H1 (cell line): ENCODE results near the gene TMCC1. TPM values are rescaled to one million over a fixed set of nuclear protein-coding genes. Genes with fewer than 3 reads are reported as not detected.

Source experiments
- ASH2L ChIP-seq: fragments of 200-600, 300-600 bp; sonication (generic); IDR thresholded peaks from one replicate; pipeline ENCODE4 v1.7.1; 2017; ENCODE audit warnings: low read length
- CBX8 ChIP-seq: fragments of 300-800, 300-1000 bp; sonication (generic); IDR thresholded peaks from 2 replicates; pipeline ENCODE4 v1.7.1; 2016; ENCODE audit warnings: low read depth, low read length, borderline replicate concordance
- JUND ChIP-seq: IDR thresholded peaks from 2 replicates; pipeline ENCODE4 v1.6.1; 2011; ENCODE audit warnings: mild to moderate bottlenecking, improper control_type of control experiment, low read length
- RAD21 ChIP-seq, 2 experiments: IDR thresholded peaks in 1 of 2; conservative IDR thresholded peaks in 1 of 2; 2 replicates each; pipeline ENCODE4 v1.6.1; 2011; ENCODE audit warnings: low read depth in 2 of 2, low read length in 2 of 2, improper control_type of control experiment in 1 of 2, inconsistent platforms in 1 of 2, mild to moderate bottlenecking in 1 of 2, moderate library complexity in 1 of 2
- RNF2 ChIP-seq: fragments of 200-900, 300-1000 bp; sonication (generic); IDR thresholded peaks from 2 replicates; pipeline ENCODE4 v1.7.1; 2016; ENCODE audit warnings: borderline replicate concordance, low read depth, mild to moderate bottlenecking, antibody characterized with exemption, low read length; ENCODE audit not compliant: poor library complexity, severe bottlenecking; ENCODE audit errors: missing control alignments
- SIRT6 ChIP-seq: IDR thresholded peaks from one replicate; pipeline ENCODE4 v1.7.1; 2012; ENCODE audit warnings: low read length, inconsistent platforms
- polyA plus RNA-seq, 7 experiments: library from polyadenylated mRNA; depleted of rRNA in 3 of 7; stranded (reverse) in 5 of 7; unstranded in 2 of 7; fragments of >200 nt in 5 of 7; fragments of 200-250 nt in 2 of 7; gene quantifications; 1 replicate in 5 of 7; 2 replicates in 1 of 7; 4 replicates in 1 of 7; pipeline versions ENCODE4 v1.2.1 to v1.2.3, GENCODE V29; 2011 to 2013; ENCODE audit warnings: missing spikeins in 2 of 7, mixed read lengths in 2 of 7
- total RNA-seq: library from RNA; stranded (reverse); fragmentation: NEBNext Ultra II Directional; extraction: Animal tissue kit (Norgen Biotek cat#: 25700); gene quantifications from 2 replicates; pipeline ENCODE4 v1.2.1, GENCODE V29; 2021
- TF ChIP-seq, protein P1 (sequence below): fragments of 300-600 bp; sonication (generic); IDR thresholded peaks from 2 replicates; pipeline ENCODE4 v1.7.1; 2012; ENCODE audit warnings: low read length, moderate library complexity, mild to moderate bottlenecking, inconsistent platforms; ENCODE audit not compliant: insufficient replicate concordance
- TF ChIP-seq, protein P2 (sequence below): IDR thresholded peaks from 2 replicates; pipeline ENCODE4 v1.6.1; 2012; ENCODE audit warnings: low read length, inconsistent platforms

TMCC1 gene
- total and polyA plus RNA-seq, 2 of the 8 experiments (the other 6 are each of a cell fraction or from before 2014, with no cell fraction given): 10.4 to 27.1 TPM

DNA sequence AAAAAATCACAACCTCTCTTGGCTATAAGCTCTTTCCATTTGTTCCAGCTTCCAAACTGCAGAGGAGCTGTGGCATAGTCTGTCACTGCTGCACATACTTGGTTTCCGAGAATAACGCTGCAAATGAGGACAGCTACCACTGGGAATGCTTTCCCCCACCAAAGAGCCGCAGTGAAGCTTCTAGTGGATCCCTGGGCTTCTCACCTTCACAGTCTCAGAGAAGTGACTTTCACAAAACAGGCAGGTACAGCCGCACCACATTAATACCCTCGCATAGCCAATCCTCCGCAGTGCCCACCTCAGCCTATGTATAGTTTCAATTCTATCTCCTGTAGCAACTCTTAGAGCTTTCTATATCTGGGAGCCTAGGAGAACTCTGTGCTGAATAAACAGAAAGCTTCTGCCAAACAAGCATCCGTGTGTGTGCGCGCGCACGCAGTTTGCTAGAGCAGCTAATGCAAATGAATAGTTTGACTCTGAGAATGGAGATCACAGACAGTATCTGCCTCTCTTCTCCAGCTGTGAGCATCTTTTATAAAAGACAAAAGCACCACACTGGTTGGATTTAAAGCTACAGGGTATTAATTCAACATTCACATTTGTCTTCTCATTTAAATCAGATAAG lies 205.1 kb downstream of the TMCC1 start (continued):
- TF ChIP-seq, protein P1, sequence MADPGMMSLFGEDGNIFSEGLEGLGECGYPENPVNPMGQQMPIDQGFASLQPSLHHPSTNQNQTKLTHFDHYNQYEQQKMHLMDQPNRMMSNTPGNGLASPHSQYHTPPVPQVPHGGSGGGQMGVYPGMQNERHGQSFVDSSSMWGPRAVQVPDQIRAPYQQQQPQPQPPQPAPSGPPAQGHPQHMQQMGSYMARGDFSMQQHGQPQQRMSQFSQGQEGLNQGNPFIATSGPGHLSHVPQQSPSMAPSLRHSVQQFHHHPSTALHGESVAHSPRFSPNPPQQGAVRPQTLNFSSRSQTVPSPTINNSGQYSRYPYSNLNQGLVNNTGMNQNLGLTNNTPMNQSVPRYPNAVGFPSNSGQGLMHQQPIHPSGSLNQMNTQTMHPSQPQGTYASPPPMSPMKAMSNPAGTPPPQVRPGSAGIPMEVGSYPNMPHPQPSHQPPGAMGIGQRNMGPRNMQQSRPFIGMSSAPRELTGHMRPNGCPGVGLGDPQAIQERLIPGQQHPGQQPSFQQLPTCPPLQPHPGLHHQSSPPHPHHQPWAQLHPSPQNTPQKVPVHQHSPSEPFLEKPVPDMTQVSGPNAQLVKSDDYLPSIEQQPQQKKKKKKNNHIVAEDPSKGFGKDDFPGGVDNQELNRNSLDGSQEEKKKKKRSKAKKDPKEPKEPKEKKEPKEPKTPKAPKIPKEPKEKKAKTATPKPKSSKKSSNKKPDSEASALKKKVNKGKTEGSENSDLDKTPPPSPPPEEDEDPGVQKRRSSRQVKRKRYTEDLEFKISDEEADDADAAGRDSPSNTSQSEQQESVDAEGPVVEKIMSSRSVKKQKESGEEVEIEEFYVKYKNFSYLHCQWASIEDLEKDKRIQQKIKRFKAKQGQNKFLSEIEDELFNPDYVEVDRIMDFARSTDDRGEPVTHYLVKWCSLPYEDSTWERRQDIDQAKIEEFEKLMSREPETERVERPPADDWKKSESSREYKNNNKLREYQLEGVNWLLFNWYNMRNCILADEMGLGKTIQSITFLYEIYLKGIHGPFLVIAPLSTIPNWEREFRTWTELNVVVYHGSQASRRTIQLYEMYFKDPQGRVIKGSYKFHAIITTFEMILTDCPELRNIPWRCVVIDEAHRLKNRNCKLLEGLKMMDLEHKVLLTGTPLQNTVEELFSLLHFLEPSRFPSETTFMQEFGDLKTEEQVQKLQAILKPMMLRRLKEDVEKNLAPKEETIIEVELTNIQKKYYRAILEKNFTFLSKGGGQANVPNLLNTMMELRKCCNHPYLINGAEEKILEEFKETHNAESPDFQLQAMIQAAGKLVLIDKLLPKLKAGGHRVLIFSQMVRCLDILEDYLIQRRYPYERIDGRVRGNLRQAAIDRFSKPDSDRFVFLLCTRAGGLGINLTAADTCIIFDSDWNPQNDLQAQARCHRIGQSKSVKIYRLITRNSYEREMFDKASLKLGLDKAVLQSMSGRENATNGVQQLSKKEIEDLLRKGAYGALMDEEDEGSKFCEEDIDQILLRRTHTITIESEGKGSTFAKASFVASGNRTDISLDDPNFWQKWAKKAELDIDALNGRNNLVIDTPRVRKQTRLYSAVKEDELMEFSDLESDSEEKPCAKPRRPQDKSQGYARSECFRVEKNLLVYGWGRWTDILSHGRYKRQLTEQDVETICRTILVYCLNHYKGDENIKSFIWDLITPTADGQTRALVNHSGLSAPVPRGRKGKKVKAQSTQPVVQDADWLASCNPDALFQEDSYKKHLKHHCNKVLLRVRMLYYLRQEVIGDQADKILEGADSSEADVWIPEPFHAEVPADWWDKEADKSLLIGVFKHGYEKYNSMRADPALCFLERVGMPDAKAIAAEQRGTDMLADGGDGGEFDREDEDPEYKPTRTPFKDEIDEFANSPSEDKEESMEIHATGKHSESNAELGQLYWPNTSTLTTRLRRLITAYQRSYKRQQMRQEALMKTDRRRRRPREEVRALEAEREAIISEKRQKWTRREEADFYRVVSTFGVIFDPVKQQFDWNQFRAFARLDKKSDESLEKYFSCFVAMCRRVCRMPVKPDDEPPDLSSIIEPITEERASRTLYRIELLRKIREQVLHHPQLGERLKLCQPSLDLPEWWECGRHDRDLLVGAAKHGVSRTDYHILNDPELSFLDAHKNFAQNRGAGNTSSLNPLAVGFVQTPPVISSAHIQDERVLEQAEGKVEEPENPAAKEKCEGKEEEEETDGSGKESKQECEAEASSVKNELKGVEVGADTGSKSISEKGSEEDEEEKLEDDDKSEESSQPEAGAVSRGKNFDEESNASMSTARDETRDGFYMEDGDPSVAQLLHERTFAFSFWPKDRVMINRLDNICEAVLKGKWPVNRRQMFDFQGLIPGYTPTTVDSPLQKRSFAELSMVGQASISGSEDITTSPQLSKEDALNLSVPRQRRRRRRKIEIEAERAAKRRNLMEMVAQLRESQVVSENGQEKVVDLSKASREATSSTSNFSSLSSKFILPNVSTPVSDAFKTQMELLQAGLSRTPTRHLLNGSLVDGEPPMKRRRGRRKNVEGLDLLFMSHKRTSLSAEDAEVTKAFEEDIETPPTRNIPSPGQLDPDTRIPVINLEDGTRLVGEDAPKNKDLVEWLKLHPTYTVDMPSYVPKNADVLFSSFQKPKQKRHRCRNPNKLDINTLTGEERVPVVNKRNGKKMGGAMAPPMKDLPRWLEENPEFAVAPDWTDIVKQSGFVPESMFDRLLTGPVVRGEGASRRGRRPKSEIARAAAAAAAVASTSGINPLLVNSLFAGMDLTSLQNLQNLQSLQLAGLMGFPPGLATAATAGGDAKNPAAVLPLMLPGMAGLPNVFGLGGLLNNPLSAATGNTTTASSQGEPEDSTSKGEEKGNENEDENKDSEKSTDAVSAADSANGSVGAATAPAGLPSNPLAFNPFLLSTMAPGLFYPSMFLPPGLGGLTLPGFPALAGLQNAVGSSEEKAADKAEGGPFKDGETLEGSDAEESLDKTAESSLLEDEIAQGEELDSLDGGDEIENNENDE: peak; percentile 91
- TF ChIP-seq, protein P2, sequence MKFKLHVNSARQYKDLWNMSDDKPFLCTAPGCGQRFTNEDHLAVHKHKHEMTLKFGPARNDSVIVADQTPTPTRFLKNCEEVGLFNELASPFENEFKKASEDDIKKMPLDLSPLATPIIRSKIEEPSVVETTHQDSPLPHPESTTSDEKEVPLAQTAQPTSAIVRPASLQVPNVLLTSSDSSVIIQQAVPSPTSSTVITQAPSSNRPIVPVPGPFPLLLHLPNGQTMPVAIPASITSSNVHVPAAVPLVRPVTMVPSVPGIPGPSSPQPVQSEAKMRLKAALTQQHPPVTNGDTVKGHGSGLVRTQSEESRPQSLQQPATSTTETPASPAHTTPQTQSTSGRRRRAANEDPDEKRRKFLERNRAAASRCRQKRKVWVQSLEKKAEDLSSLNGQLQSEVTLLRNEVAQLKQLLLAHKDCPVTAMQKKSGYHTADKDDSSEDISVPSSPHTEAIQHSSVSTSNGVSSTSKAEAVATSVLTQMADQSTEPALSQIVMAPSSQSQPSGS: no peak
- TF ChIP-seq SIRT6 (no peak), RNF2 (no peak), JUND (no peak), CBX8 (no peak), ASH2L (peak; percentile 46), RAD21 (IDR thresholded peaks at IDR 0.05 in 1 of 2, conservative IDR thresholded peaks at IDR 0.05 in 1 of 2; ENCODE audit: low read depth in 2 of 2, low read length in 2 of 2) (no peak; a peak in 1 of 4 replicates)
